Calu3 (cell line): ENCODE data around the gene RALGPS1. TPM values are rescaled to one million over a fixed set of nuclear protein-coding genes. Genes with fewer than 3 reads are reported as not detected.

Source experiments
- BruUV-seq: library from RNA; stranded (reverse); fragments of 400-500 nt; replicated peaks from 2 replicates; lab custom pipeline; 2021; lab: Mats Ljungman, UMichigan
- CTCF ChIA-PET: fragments of 300-600 bp; sonication (Branson Sonifier 250); formaldehyde crosslinking; loops from one replicate; lab custom pipeline; 2022; ENCODE audit warnings: antibody characterized with exemption; lab: Charles Lee
- DNase-seq: peaks from one replicate; pipeline ENCODE4 v3.0.0; 2022
- H3K27ac Mint-ChIP-seq: one replicate; pipeline ENCODE4 v1.8.0; 2022; ENCODE audit warnings: mixed read lengths; ENCODE audit not compliant: unreplicated experiment
- H3K27me3 Mint-ChIP-seq: one replicate; pipeline ENCODE4 v1.8.0; 2022; ENCODE audit warnings: mixed read lengths; ENCODE audit not compliant: unreplicated experiment
- H3K36me3 Mint-ChIP-seq: one replicate; pipeline ENCODE4 v1.8.0; 2022; ENCODE audit warnings: mild to moderate bottlenecking, moderate library complexity, mixed read lengths; ENCODE audit not compliant: insufficient read depth, unreplicated experiment
- H3K4me1 Mint-ChIP-seq: one replicate; pipeline ENCODE4 v1.8.0; 2022; ENCODE audit warnings: mild to moderate bottlenecking, low read depth, mixed read lengths; ENCODE audit not compliant: unreplicated experiment
- H3K4me3 Mint-ChIP-seq: one replicate; pipeline ENCODE4 v1.8.0; 2022; ENCODE audit warnings: mild to moderate bottlenecking, low read depth, moderate library complexity, mixed read lengths; ENCODE audit not compliant: unreplicated experiment
- H3K9me3 Mint-ChIP-seq: one replicate; pipeline ENCODE4 v1.8.0; 2022; ENCODE audit warnings: low read depth, mixed read lengths; ENCODE audit not compliant: unreplicated experiment
- CTCF ChIP-seq: fragments of 200-600 bp; IDR thresholded peaks from one replicate; pipeline ENCODE4 v1.8.0; 2022; ENCODE audit warnings: antibody characterized with exemption; ENCODE audit not compliant: unreplicated experiment
- intact Hi-C: fragments of 100-400 bp; cut with micrococcal nuclease; formaldehyde crosslinking; loops from one replicate; pipeline ENCODE4 v1.10.0; 2022; ENCODE audit not compliant: unreplicated experiment
- total RNA-seq: library from RNA; stranded (reverse); gene quantifications from 2 replicates; pipeline ENCODE4 v1.2.3, GENCODE V29; 2022

Gene RALGPS1
- total RNA-seq, 1 experiment from 2014 or later: 8.3 TPM

GRCh38 chr9:127118597-127119319 is 204.2 kb downstream of the RALGPS1 start:
- no peak for TF ChIP-seq CTCF
- no peak for DNase-seq
- CTCF ChIA-PET: no interaction called here
- no peak overlapping the region for H3K4me3 Mint-ChIP-seq
- H3K27ac Mint-ChIP-seq: no peak overlapping the region
- H3K27me3 Mint-ChIP-seq: no peaks in the 10 kb centered on the region
- peaks cover 4% of the 10 kb centered on the region for H3K36me3 Mint-ChIP-seq
- intact Hi-C loops: no loop called here
- no peaks in the 10 kb centered on the region for H3K9me3 Mint-ChIP-seq
- no peaks in the 10 kb centered on the region for H3K4me1 Mint-ChIP-seq
- BruUV-seq: no TSS peak

GRCh38 chr9:127119320-127119709 is 204.7 kb downstream of the RALGPS1 start:
- DNase-seq: no peak
- no TSS peak for BruUV-seq
- TF ChIP-seq CTCF: no peak
- Mint-ChIP-seq H3K27me3 (peaks cover 5% of the 10 kb centered on the region), H3K27ac (no peak overlapping the region), H3K4me1 (no peaks in the 10 kb centered on the region), H3K4me3 (no peak overlapping the region), H3K9me3 (no peaks in the 10 kb centered on the region), H3K36me3 (peaks cover 4% of the 10 kb centered on the region)
- CTCF ChIA-PET: no interaction called here
- intact Hi-C loops: no loop called here

GRCh38 chr9:127121628-127122175 is 207.1 kb downstream of the RALGPS1 start:
- CTCF ChIA-PET: no interaction called here
- Mint-ChIP-seq H3K9me3 (no peaks in the 10 kb centered on the region), H3K27me3 (peaks cover 29% of the 10 kb centered on the region), H3K27ac (no peak overlapping the region), H3K36me3 (no peaks in the 10 kb centered on the region), H3K4me3 (no peak overlapping the region), H3K4me1 (no peaks in the 10 kb centered on the region)
- BruUV-seq: no TSS peak
- DNase-seq: no peak
- TF ChIP-seq CTCF: no peak
- intact Hi-C loops: no loop called here

- no TSS peak for BruUV-seq
- H3K9me3 Mint-ChIP-seq: no peaks in the 10 kb centered on the region
- CTCF ChIA-PET: no interaction called here
- no peak within 1 kb of the TSS for H3K4me3 Mint-ChIP-seq
- H3K27ac Mint-ChIP-seq: no peak within 1 kb of the TSS
- H3K36me3 Mint-ChIP-seq: no peaks in the 10 kb centered on the region
- TF ChIP-seq CTCF: no peak
- no peak for DNase-seq
- intact Hi-C loops: no loop called here
- H3K4me1 Mint-ChIP-seq: no peaks in the 10 kb centered on the region
- H3K27me3 Mint-ChIP-seq: peaks cover 36% of the 10 kb centered on the region
These were observed 207.8 kb downstream of the RALGPS1 start, which contains the start of gene ANGPTL2 for GRCh38 chr9:127122176-127123063. Gene ANGPTL2, minus strand, starts transcription at chr9:127122635. Its CDS starts 13,904 bp downstream, at chr9:127108731.
